ENCODE data around the gene FAU. TPM values are rescaled to one million over a fixed set of nuclear protein-coding genes. Genes with fewer than 3 reads are reported as not detected.

The FAU gene
- total RNA-seq, 1 donor from 2014 or later, result 511 TPM

- DNase-seq (ENCODE audit: low spot score), result peak; percentile 98
- intact Hi-C loops (cut with DNase I), result no loop called here
Observed at GRCh38 chr11:65111744-65112545, 10.0 kb downstream of the FAU start, which contains the start of gene TM7SF2. TM7SF2 (plus strand) TSS chr11:65111872; CDS start chr11:65112016, 144 bp downstream.

GRCh38 chr11:65111159-65111743 is 10.7 kb downstream of the FAU start:
- intact Hi-C loops (cut with DNase I), result no loop called here
- no peak for DNase-seq (ENCODE audit: low spot score)

GRCh38 chr11:65110354-65110861 is 11.5 kb downstream of the FAU start:
- intact Hi-C loops (cut with DNase I), result no loop called here
- DNase-seq (ENCODE audit: low spot score), result peak; percentile 92

- intact Hi-C loops (cut with DNase I), result no loop called here
- DNase-seq (ENCODE audit: low spot score), result no peak
Observed at GRCh38 chr11:65109231-65110198, 12.4 kb downstream of the FAU start.

GRCh38 chr11:65108469-65109123 is 13.3 kb downstream of the FAU start:
- intact Hi-C loops (cut with DNase I), result no loop called here
- no peak for DNase-seq (ENCODE audit: low spot score)

- intact Hi-C loops (cut with DNase I), result no loop called here
- no peak for DNase-seq (ENCODE audit: low spot score)
Observed at GRCh38 chr11:65107751-65108468, 14.0 kb downstream of the FAU start.

GRCh38 chr11:65107078-65107477 is 14.9 kb downstream of the FAU start:
- intact Hi-C loops (cut with DNase I), result no loop called here
- DNase-seq (ENCODE audit: low spot score), result no peak

GRCh38 chr11:65104628-65105027 is 17.3 kb downstream of the FAU start:
- intact Hi-C loops (cut with DNase I), result no loop called here
- no peak for DNase-seq (ENCODE audit: low spot score)

GRCh38 chr11:65103476-65103875 is 18.5 kb downstream of the FAU start:
- intact Hi-C loops (cut with DNase I), result no loop called here
- DNase-seq (ENCODE audit: low spot score), result no peak

- intact Hi-C loops (cut with DNase I), result no loop called here
- no peak for DNase-seq (ENCODE audit: low spot score)
Observed at GRCh38 chr11:65102142-65103095, 19.5 kb downstream of the FAU start.

- intact Hi-C loops (cut with DNase I), result no loop called here
Observed at GRCh38 chr11:65100674-65101350, 21.1 kb downstream of the FAU start.

GRCh38 chr11:65096926-65097325 is 25.0 kb downstream of the FAU start:
- intact Hi-C loops (cut with DNase I), result loop anchor here (1.0 kb wide), 1 partner anchor 13 kb away; the partner anchor contains the start of genes CDCA5 and ZFPL1
- DNase-seq (ENCODE audit: low spot score), result no peak

More at GRCh38 chr11:65100674-65101350, 21.1 kb downstream of the FAU start:
- DNase-seq (ENCODE audit: low spot score), result no peak

GRCh38 chr11:65095974-65096806 is 25.7 kb downstream of the FAU start, which contains the start of gene VPS51:
VPS51 (plus strand) TSS chr11:65096214; CDS start chr11:65096251, 37 bp downstream.
- DNase-seq (ENCODE audit: low spot score), result peak; percentile 93
- intact Hi-C loops (cut with DNase I), result loop anchor here (1.0 kb wide), 1 partner anchor 12 kb away; the partner anchor contains the start of genes CDCA5 and ZFPL1

GRCh38 chr11:65095427-65095826 is 26.5 kb downstream of the FAU start:
- DNase-seq (ENCODE audit: low spot score), result no peak
- intact Hi-C loops (cut with DNase I), result no loop called here

- no peak for DNase-seq (ENCODE audit: low spot score)
- intact Hi-C loops (cut with DNase I), result no loop called here
Observed at GRCh38 chr11:65090628-65091027, 31.3 kb downstream of the FAU start.

GRCh38 chr11:65089621-65090020 is 32.3 kb downstream of the FAU start:
- DNase-seq (ENCODE audit: low spot score), result no peak
- intact Hi-C loops (cut with DNase I), result no loop called here

Measured in cardiac septum (tissue), 1 donor.